ENCODE data around the gene C3orf18. TPM values are rescaled to one million over a fixed set of nuclear protein-coding genes. Genes with fewer than 3 reads are reported as not detected.

The C3orf18 gene
- total and polyA plus RNA-seq, 3 donors from 2014 or later = 14.9 to 28.8 (median 21.0) TPM

DNA sequence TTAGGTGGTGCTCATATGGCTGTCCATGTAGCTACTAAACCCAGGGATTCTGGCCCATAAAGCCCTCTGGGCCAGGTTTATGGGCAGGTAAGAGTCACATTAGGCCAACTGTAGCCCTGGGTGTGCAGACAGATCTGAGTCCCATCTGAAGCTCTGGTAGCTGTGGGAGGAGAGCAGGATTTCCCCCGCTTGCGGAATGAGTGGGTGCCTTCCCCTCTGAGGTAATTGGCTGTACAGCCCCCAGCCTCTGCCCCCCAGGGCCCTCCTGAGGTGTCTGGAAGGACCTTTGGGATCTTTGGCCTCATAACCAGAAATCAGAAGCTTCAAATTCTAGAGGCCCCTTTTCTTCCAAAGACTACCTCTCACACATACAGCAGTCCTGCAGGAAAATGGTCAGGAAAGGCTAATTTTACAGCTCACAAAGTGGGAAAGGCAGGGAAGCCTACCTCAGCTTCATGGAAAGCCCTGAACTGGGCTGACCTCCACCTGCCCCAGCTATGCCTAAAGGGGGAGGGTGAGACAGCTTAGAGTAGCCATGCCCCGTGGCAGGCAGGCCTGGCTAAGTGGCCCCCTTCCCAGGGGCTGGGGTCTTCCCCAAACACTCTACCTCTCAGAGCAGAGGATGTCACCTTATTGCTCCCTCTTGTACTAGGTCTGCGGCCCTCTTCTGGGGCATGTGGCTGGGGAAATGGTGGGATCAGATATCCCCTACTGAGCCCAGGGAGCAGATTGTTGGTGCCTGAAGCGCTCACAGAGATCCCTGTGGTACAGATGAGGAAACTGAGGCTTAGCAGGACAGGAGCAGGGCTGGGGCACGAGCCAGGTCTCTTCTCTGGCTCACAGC is 18.6 kb upstream of the C3orf18 start:
- no peak for TF ChIP-seq CTCF (IDR thresholded peaks at IDR 0.05)
- intact Hi-C loops (cut with DNase I; ENCODE audit: low total_unique reads) = no loop called here
- Histone ChIP-seq H3K27me3 (no peaks in the 10 kb centered on the region), H3K27ac (no peak overlapping the region), H3K4me3 (no peak overlapping the region), H3K36me3 (ENCODE audit: low read depth, missing control alignments) (no peaks in the 10 kb centered on the region), H3K4me1 (peaks cover 13% of the 10 kb centered on the region), H3K9me3 (no peaks in the 10 kb centered on the region)
- no peak for DNase-seq
- 93 to 100% methylated on average over 3 to 6 of the region's 6 CpGs for WGBS, 2 donors

- Histone ChIP-seq H3K36me3 (ENCODE audit: low read depth, missing control alignments) (no peaks in the 10 kb centered on the region), H3K9me3 (no peaks in the 10 kb centered on the region), H3K4me1 (peaks cover 6% of the 10 kb centered on the region), H3K27ac (peak overlapping the region; percentile 46 to 48), H3K4me3 (no peak overlapping the region), H3K27me3 (no peaks in the 10 kb centered on the region)
- TF ChIP-seq POLR2A (IDR thresholded peaks at IDR 0.05) (no peak), CTCF (IDR thresholded peaks at IDR 0.05) (no peak)
- WGBS, 2 donors = 74 to 76% methylated on average over 2 of the region's 2 CpGs
- intact Hi-C loops (cut with DNase I; ENCODE audit: low total_unique reads) = no loop called here
- no peak for DNase-seq
Measured at GRCh38 chr3:50584391-50584790, 16.8 kb upstream of the C3orf18 start.

DNA sequence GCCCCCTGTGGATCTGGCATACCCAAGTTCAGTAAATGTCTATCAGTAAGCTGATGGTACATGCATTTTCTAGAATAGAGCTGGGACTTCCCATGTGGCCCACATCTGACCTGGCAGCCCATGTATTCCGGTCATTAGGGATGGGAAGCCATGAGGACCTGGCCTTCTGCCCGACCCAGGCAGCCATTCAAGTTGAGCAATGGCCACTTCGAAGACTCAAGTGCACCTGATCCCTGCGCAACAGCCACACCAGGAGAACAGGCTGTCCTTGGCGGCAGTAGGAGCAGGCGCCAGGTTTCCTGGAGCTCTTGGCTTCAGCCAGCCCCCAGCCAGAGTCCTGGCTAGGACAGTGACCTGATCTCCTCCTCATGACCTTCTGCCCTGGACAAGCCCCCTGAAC is 16.4 kb upstream of the C3orf18 start:
- 53 to 57% methylated on average over 5 to 6 of the region's 6 CpGs for WGBS, 2 donors
- TF ChIP-seq POLR2A (IDR thresholded peaks at IDR 0.05) = no peak
- no peak for TF ChIP-seq CTCF (IDR thresholded peaks at IDR 0.05)
- Histone ChIP-seq H3K9me3 (no peaks in the 10 kb centered on the region), H3K4me3 (no peak overlapping the region), H3K27ac (peak overlapping the region; percentile 46 to 48), H3K4me1 (peaks cover 6% of the 10 kb centered on the region), H3K36me3 (ENCODE audit: low read depth, missing control alignments) (no peaks in the 10 kb centered on the region), H3K27me3 (no peaks in the 10 kb centered on the region)
- peak; percentile 83 for DNase-seq
- intact Hi-C loops (cut with DNase I; ENCODE audit: low total_unique reads) = no loop called here

GRCh38 chr3:50582083-50582482 is 14.5 kb upstream of the C3orf18 start:
- Histone ChIP-seq H3K27ac (no peak overlapping the region), H3K27me3 (no peaks in the 10 kb centered on the region), H3K4me1 (peaks cover 6% of the 10 kb centered on the region), H3K36me3 (ENCODE audit: low read depth, missing control alignments) (no peaks in the 10 kb centered on the region), H3K9me3 (no peaks in the 10 kb centered on the region), H3K4me3 (no peak overlapping the region)
- DNase-seq = no peak
- 68 to 69% methylated on average over 8 to 9 of the region's 9 CpGs for WGBS, 2 donors
- intact Hi-C loops (cut with DNase I; ENCODE audit: low total_unique reads) = no loop called here
- TF ChIP-seq POLR2A (IDR thresholded peaks at IDR 0.05) = no peak
- no peak for TF ChIP-seq CTCF (IDR thresholded peaks at IDR 0.05)

GRCh38 chr3:50581459-50581842 is 13.9 kb upstream of the C3orf18 start:
- Histone ChIP-seq H3K4me3 (no peak overlapping the region), H3K27ac (no peak overlapping the region), H3K36me3 (ENCODE audit: low read depth, missing control alignments) (no peaks in the 10 kb centered on the region), H3K4me1 (peaks cover 6% of the 10 kb centered on the region), H3K27me3 (no peaks in the 10 kb centered on the region), H3K9me3 (no peaks in the 10 kb centered on the region)
- no peak for TF ChIP-seq POLR2A (IDR thresholded peaks at IDR 0.05)
- no peak for TF ChIP-seq CTCF (IDR thresholded peaks at IDR 0.05)
- no peak for DNase-seq
- 100% methylated on average over 1 to 2 of the region's 2 CpGs for WGBS, 2 donors
- intact Hi-C loops (cut with DNase I; ENCODE audit: low total_unique reads) = no loop called here

All from testis (tissue), 3 donors.